ENCODE results near the gene TVP23B.
"Not testable (repeated sequence)": the region's sequence is repeated elsewhere in the genome, so short reads cannot be mapped to it uniquely, and the experiment has no call there.

GRCh38 chr17:18758344-18758743, 22.6 kb upstream of the TVP23B start:
- not testable (repeated sequence) for TF ChIP-seq TEAD4 (IDR thresholded peaks at IDR 0.05; ENCODE audit: borderline replicate concordance, insufficient read depth); TCF12 (IDR thresholded peaks at IDR 0.05); CTCF (IDR thresholded peaks at IDR 0.05); EZH2phosphoT487 (IDR thresholded peaks at IDR 0.05; ENCODE audit: borderline replicate concordance, low read depth)
